ENCODE measurements around the gene AAK1.

The AAK1 gene

GRCh38 chr2:69617744-69618143, 25.8 kb downstream of the AAK1 start:
- H3K4me2 ChIP-seq (ENCODE audit: insufficient read depth, low read length, poor library complexity, severe bottlenecking), result no peak overlapping the region
- H3K4ac ChIP-seq (ENCODE audit: low read length), result no peak overlapping the region
- WGBS, 2 donors (ENCODE audit: extremely low coverage in 2 of 2, insufficient read length in 2 of 2, insufficient replicate concordance in 1 of 2), result no CpG with 5 or more reads among the region's 1 CpG
- no peak overlapping the region for H2BK120ac ChIP-seq (ENCODE audit: low read depth, low read length)
- no peak overlapping the region for H2BK15ac ChIP-seq (ENCODE audit: low read length)
- H2AK5ac ChIP-seq (ENCODE audit: low read depth, low read length), result no peak overlapping the region
- H3K27me3 ChIP-seq (ENCODE audit: control insufficient read depth in 3 of 3, insufficient read depth in 3 of 3, low read depth in 1 of 3, low read length in 3 of 3), result no peaks in the 10 kb centered on the region
- H3K36me3 ChIP-seq (replicated peaks in 1 of 2; ENCODE audit: control insufficient read depth in 2 of 2, insufficient read depth in 2 of 2, low read length in 2 of 2), result no peaks in the 10 kb centered on the region
- H3K9me3 ChIP-seq (replicated peaks in 1 of 2; ENCODE audit: control insufficient read depth in 2 of 2, insufficient read depth in 1 of 2, low read depth in 1 of 2, low read length in 2 of 2), result peaks cover 0 to 5% of the 10 kb centered on the region in 2 donors
- no peaks in the 10 kb centered on the region for H3K79me1 ChIP-seq (ENCODE audit: low read depth, low read length)
- H2BK5ac ChIP-seq (ENCODE audit: low read length), result no peak overlapping the region
- no peak overlapping the region for H3K27ac ChIP-seq (replicated peaks; ENCODE audit: low read length)
- no peak overlapping the region for H3K23ac ChIP-seq (ENCODE audit: low read depth, low read length, poor library complexity)
- no peak overlapping the region for H2BK12ac ChIP-seq (ENCODE audit: low read length)
- no peak for DNase-seq (ENCODE audit: low spot score)
- no peak overlapping the region for H3K18ac ChIP-seq (ENCODE audit: low read length)
- no peaks in the 10 kb centered on the region for H3K4me1 ChIP-seq (ENCODE audit: control insufficient read depth in 2 of 2, insufficient read depth in 1 of 2, low read depth in 1 of 2, low read length in 2 of 2)
- no peak overlapping the region for H4K91ac ChIP-seq (ENCODE audit: low read depth, low read length, poor library complexity)
- no peak overlapping the region for H4K8ac ChIP-seq (ENCODE audit: low read depth, low read length)
- H3K9ac ChIP-seq (ENCODE audit: low read depth, low read length, poor library complexity), result no peak overlapping the region
- H3K4me3 ChIP-seq (ENCODE audit: low read length in 2 of 2), result no peak overlapping the region
- no peak overlapping the region for H3K14ac ChIP-seq (ENCODE audit: low read length)
- no peak overlapping the region for H2AFZ ChIP-seq (ENCODE audit: low read length)

- Histone ChIP-seq H3K9me3 (replicated peaks in 1 of 2; ENCODE audit: control insufficient read depth in 2 of 2, insufficient read depth in 1 of 2, low read depth in 1 of 2, low read length in 2 of 2) (peaks cover 0 to 5% of the 10 kb centered on the region in 2 donors), H2AFZ (ENCODE audit: low read length) (no peak overlapping the region), H2BK5ac (ENCODE audit: low read length) (no peak overlapping the region), H2BK12ac (ENCODE audit: low read length) (no peak overlapping the region), H2BK15ac (ENCODE audit: low read length) (no peak overlapping the region), H3K23ac (ENCODE audit: low read depth, low read length, poor library complexity) (no peak overlapping the region), H3K14ac (ENCODE audit: low read length) (no peak overlapping the region), H2AK5ac (ENCODE audit: low read depth, low read length) (no peak overlapping the region), H3K79me1 (ENCODE audit: low read depth, low read length) (no peaks in the 10 kb centered on the region), H4K8ac (ENCODE audit: low read depth, low read length) (no peak overlapping the region), H3K36me3 (replicated peaks in 1 of 2; ENCODE audit: control insufficient read depth in 2 of 2, insufficient read depth in 2 of 2, low read length in 2 of 2) (no peaks in the 10 kb centered on the region), H4K91ac (ENCODE audit: low read depth, low read length, poor library complexity) (no peak overlapping the region), H3K27me3 (ENCODE audit: control insufficient read depth in 3 of 3, insufficient read depth in 3 of 3, low read depth in 1 of 3, low read length in 3 of 3) (no peaks in the 10 kb centered on the region), H3K9ac (ENCODE audit: low read depth, low read length, poor library complexity) (no peak overlapping the region), H3K4ac (ENCODE audit: low read length) (no peak overlapping the region), H3K18ac (ENCODE audit: low read length) (no peak overlapping the region), H3K27ac (replicated peaks; ENCODE audit: low read length) (no peak overlapping the region), H2BK120ac (ENCODE audit: low read depth, low read length) (no peak overlapping the region), H3K4me2 (ENCODE audit: insufficient read depth, low read length, poor library complexity, severe bottlenecking) (no peak overlapping the region), H3K4me3 (ENCODE audit: low read length in 2 of 2) (no peak overlapping the region), H3K4me1 (ENCODE audit: control insufficient read depth in 2 of 2, insufficient read depth in 1 of 2, low read depth in 1 of 2, low read length in 2 of 2) (no peaks in the 10 kb centered on the region)
- no peak for DNase-seq (ENCODE audit: low spot score)
- WGBS, 2 donors (ENCODE audit: extremely low coverage in 2 of 2, insufficient read length in 2 of 2, insufficient replicate concordance in 1 of 2), result no CpG with 5 or more reads among the region's 1 CpG
Measured at GRCh38 chr2:69616755-69617154, 26.8 kb downstream of the AAK1 start.

GRCh38 chr2:69615969-69616368, 27.6 kb downstream of the AAK1 start:
- Histone ChIP-seq H4K91ac (ENCODE audit: low read depth, low read length, poor library complexity) (no peak overlapping the region), H2BK12ac (ENCODE audit: low read length) (no peak overlapping the region), H3K4me2 (ENCODE audit: insufficient read depth, low read length, poor library complexity, severe bottlenecking) (no peak overlapping the region), H2AFZ (ENCODE audit: low read length) (no peak overlapping the region), H3K9ac (ENCODE audit: low read depth, low read length, poor library complexity) (no peak overlapping the region), H2AK5ac (ENCODE audit: low read depth, low read length) (no peak overlapping the region), H3K36me3 (replicated peaks in 1 of 2; ENCODE audit: control insufficient read depth in 2 of 2, insufficient read depth in 2 of 2, low read length in 2 of 2) (no peaks in the 10 kb centered on the region), H2BK15ac (ENCODE audit: low read length) (no peak overlapping the region), H2BK120ac (ENCODE audit: low read depth, low read length) (no peak overlapping the region), H3K4me1 (ENCODE audit: control insufficient read depth in 2 of 2, insufficient read depth in 1 of 2, low read depth in 1 of 2, low read length in 2 of 2) (no peaks in the 10 kb centered on the region), H3K18ac (ENCODE audit: low read length) (no peak overlapping the region), H3K4ac (ENCODE audit: low read length) (no peak overlapping the region), H3K79me1 (ENCODE audit: low read depth, low read length) (no peaks in the 10 kb centered on the region), H4K8ac (ENCODE audit: low read depth, low read length) (no peak overlapping the region), H3K27me3 (ENCODE audit: control insufficient read depth in 3 of 3, insufficient read depth in 3 of 3, low read depth in 1 of 3, low read length in 3 of 3) (no peaks in the 10 kb centered on the region), H3K9me3 (replicated peaks in 1 of 2; ENCODE audit: control insufficient read depth in 2 of 2, insufficient read depth in 1 of 2, low read depth in 1 of 2, low read length in 2 of 2) (peaks cover 0 to 3% of the 10 kb centered on the region in 2 donors), H3K23ac (ENCODE audit: low read depth, low read length, poor library complexity) (no peak overlapping the region), H3K14ac (ENCODE audit: low read length) (no peak overlapping the region), H2BK5ac (ENCODE audit: low read length) (no peak overlapping the region), H3K4me3 (ENCODE audit: low read length in 2 of 2) (no peak overlapping the region), H3K27ac (replicated peaks; ENCODE audit: low read length) (no peak overlapping the region)
- no peak for DNase-seq (ENCODE audit: low spot score)
- no CpG with 5 or more reads among the region's 4 CpGs for WGBS, 2 donors (ENCODE audit: extremely low coverage in 2 of 2, insufficient read length in 2 of 2, insufficient replicate concordance in 1 of 2)

GRCh38 chr2:69615078-69615625, 28.4 kb downstream of the AAK1 start:
- DNase-seq (ENCODE audit: low spot score), result no peak
- H3K36me3 ChIP-seq (replicated peaks in 1 of 2; ENCODE audit: control insufficient read depth in 2 of 2, insufficient read depth in 2 of 2, low read length in 2 of 2), result no peaks in the 10 kb centered on the region
- H3K18ac ChIP-seq (ENCODE audit: low read length), result no peak overlapping the region
- H3K9me3 ChIP-seq (replicated peaks in 1 of 2; ENCODE audit: control insufficient read depth in 2 of 2, insufficient read depth in 1 of 2, low read depth in 1 of 2, low read length in 2 of 2), result peaks cover 0 to 9% of the 10 kb centered on the region in 2 donors
- no CpG with 5 or more reads among the region's 7 CpGs for WGBS, 2 donors (ENCODE audit: extremely low coverage in 2 of 2, insufficient read length in 2 of 2, insufficient replicate concordance in 1 of 2)
- no peaks in the 10 kb centered on the region for H3K79me1 ChIP-seq (ENCODE audit: low read depth, low read length)
- H3K4me2 ChIP-seq (ENCODE audit: insufficient read depth, low read length, poor library complexity, severe bottlenecking), result no peak overlapping the region
- no peak overlapping the region for H3K14ac ChIP-seq (ENCODE audit: low read length)
- no peak overlapping the region for H2AK5ac ChIP-seq (ENCODE audit: low read depth, low read length)
- no peak overlapping the region for H3K23ac ChIP-seq (ENCODE audit: low read depth, low read length, poor library complexity)
- no peak overlapping the region for H3K27ac ChIP-seq (replicated peaks; ENCODE audit: low read length)
- no peak overlapping the region for H2BK120ac ChIP-seq (ENCODE audit: low read depth, low read length)
- H3K9ac ChIP-seq (ENCODE audit: low read depth, low read length, poor library complexity), result no peak overlapping the region
- no peaks in the 10 kb centered on the region for H3K27me3 ChIP-seq (ENCODE audit: control insufficient read depth in 3 of 3, insufficient read depth in 3 of 3, low read depth in 1 of 3, low read length in 3 of 3)
- no peak overlapping the region for H2BK12ac ChIP-seq (ENCODE audit: low read length)
- no peak overlapping the region for H3K4ac ChIP-seq (ENCODE audit: low read length)
- H3K4me3 ChIP-seq (ENCODE audit: low read length in 2 of 2), result no peak overlapping the region
- no peak overlapping the region for H4K8ac ChIP-seq (ENCODE audit: low read depth, low read length)
- H4K91ac ChIP-seq (ENCODE audit: low read depth, low read length, poor library complexity), result no peak overlapping the region
- H2AFZ ChIP-seq (ENCODE audit: low read length), result no peak overlapping the region
- H2BK5ac ChIP-seq (ENCODE audit: low read length), result no peak overlapping the region
- no peak overlapping the region for H2BK15ac ChIP-seq (ENCODE audit: low read length)
- H3K4me1 ChIP-seq (ENCODE audit: control insufficient read depth in 2 of 2, insufficient read depth in 1 of 2, low read depth in 1 of 2, low read length in 2 of 2), result no peaks in the 10 kb centered on the region

All from neuronal stem cell (in vitro differentiated cells).